HG03571 (cell line): ENCODE measurements around the gene PAGR1.

ENCODE experiments used
- ATAC-seq: cut with Tn5 transposase; IDR thresholded peaks from one replicate; pipeline ENCODE4 v1.9.1; 2021; ENCODE audit not compliant: unreplicated experiment

The PAGR1 gene

GRCh38 chr16:29834079-29834478 is 18.1 kb downstream of the PAGR1 start:
- no peak for ATAC-seq

DNA sequence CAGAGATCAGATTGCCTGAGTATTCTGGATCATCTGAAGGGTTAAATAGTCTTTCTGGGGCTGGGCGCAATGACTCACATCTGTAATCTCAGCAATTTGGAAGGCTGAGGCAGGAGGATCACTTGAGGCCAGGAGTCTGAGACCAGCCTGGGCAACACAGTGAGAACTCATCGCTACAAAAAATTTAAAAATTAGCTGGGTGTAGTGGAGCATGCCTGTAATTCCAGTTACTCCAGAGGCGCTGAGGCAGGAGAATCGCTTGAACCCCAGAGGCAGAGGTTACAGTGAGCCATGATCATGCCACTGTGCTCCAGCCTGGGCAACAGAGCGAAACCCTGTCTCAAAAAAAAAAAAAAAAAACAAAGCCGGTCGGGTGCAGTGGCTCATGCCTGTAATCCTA is 20.0 kb downstream of the PAGR1 start:
- no peak for ATAC-seq

GRCh38 chr16:29836623-29837022 is 20.7 kb downstream of the PAGR1 start:
- ATAC-seq: no peak

- ATAC-seq: no peak
Measured at GRCh38 chr16:29837841-29838240, 21.9 kb downstream of the PAGR1 start.

- no peak for ATAC-seq
Measured at GRCh38 chr16:29839822-29840221, 23.9 kb downstream of the PAGR1 start.

GRCh38 chr16:29840240-29840639 is 24.3 kb downstream of the PAGR1 start:
- ATAC-seq: no peak

DNA sequence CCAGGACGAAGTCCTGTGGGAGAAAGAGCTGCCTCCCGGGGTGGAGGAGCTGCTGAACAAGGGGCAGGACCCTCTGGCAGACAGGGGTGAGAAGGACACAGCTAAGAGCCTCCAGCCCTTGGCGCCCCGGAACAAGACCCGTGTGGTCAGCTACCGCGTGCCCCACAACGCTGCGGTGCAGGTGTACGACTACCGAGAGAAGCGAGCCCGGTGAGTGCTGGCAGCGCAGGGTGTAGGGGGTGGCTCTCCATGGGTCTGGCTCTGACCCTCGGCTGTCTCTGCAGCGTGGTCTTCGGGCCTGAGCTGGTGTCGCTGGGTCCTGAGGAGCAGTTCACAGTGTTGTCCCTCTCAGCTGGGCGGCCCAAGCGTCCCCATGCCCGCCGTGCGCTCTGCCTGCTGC is 25.7 kb downstream of the PAGR1 start:
- ATAC-seq: no peak

DNA sequence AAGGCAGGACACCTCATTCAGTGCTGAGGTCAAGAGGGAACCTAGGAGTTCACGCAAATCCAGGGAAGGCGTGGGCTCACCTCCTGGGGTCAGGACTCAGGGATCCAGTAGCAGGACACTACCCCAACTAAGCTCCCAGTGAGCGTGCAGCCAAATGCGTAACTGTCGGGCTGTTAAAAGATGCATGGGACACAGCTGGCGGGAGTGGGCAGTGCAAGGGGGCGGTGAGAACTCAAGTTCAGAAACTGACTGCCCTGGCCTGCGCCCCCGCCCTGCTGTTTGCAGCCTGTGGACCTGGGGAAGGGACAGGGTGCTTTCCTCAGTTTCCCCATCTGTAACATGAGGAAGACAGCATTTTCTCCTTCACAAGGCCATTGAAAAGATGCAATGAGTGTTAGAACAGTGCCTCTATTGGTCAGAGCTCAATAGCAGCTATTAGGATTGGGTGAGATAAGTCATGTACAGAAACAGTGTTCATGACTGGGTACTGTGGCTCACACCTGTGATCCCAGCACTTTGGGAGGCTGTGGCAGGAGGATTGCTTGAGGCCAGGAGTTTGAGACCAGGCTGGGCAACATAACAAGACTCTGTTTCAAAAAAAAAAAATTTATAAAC is 26.9 kb downstream of the PAGR1 start:
- ATAC-seq: no peak

GRCh38 chr16:29843931-29844330 is 28.0 kb downstream of the PAGR1 start:
- ATAC-seq: no peak

- no peak for ATAC-seq
Measured at GRCh38 chr16:29844575-29845331, 28.8 kb downstream of the PAGR1 start.

DNA sequence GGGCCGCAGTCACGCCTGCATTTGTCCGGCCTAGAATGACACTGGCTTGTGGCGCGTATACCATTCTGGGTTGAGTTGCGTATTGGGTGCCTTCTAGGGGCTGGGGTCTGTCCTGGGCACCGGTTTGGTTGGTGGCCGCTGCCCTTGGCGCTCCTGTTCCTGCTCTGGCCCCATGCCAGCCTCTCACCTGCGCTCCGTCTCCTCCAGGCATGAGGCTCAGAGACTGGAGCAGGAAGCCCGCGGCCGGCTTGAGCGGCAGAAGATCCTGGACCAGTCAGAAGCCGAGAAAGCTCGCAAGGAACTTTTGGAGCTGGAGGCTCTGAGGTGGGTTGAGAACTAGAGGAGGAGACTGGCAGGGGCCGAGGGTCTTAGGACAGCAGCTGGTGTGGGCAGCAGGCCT is 29.7 kb downstream of the PAGR1 start:
- ATAC-seq: no peak

GRCh38 chr16:29848420-29849297 is 32.7 kb downstream of the PAGR1 start:
- ATAC-seq: no peak

- ATAC-seq: no peak
Measured at GRCh38 chr16:29849505-29849904, 33.6 kb downstream of the PAGR1 start.

GRCh38 chr16:29850998-29851397 is 35.0 kb downstream of the PAGR1 start:
- ATAC-seq: no peak

DNA sequence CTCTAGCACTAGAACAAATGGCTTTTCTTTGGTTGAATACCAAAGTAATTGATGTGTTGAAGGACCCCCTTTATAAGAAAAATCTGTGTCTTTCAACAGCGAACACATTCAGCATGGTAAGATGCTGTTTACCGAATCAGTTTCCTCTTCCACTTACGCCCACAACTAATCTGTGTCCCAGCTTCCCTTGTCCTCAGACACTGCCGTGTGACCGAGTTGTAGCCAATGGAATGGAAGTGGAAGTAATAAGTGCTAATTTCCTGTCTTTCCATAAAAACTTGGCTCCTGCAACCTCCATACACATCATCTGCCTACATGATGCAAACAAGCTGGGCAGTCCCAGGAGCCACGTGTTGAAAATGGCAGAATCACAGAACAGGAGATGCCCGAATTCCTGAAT is 36.7 kb downstream of the PAGR1 start:
- no peak for ATAC-seq

DNA sequence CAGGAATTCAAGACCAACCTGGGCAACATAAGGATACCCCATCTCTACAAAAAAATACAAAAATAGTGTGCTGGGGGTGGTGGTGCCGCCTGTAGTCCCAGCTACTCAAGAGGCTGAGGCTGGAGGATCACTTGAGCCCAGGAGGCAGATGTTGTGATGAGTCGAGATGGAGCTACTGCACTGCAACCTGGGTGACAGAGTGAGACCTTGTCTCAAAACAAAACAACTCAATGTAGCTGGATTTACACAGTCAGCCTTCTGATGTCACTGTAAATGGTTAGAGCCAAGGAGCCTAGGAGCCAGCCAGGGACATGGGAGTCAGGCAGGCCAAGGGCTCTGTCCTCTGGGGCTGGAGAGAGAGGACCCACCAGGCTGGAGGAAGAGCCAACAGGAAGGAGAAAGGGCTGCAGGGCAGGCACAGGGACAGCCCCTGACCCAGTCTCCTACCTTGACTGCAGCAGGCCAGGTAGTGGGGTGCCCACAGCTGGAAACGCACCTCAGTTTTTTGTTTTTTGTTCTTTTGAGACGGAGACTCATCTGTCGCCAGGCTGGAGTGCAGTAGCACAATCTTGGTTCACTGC is 38.7 kb downstream of the PAGR1 start:
- no peak for ATAC-seq

DNA sequence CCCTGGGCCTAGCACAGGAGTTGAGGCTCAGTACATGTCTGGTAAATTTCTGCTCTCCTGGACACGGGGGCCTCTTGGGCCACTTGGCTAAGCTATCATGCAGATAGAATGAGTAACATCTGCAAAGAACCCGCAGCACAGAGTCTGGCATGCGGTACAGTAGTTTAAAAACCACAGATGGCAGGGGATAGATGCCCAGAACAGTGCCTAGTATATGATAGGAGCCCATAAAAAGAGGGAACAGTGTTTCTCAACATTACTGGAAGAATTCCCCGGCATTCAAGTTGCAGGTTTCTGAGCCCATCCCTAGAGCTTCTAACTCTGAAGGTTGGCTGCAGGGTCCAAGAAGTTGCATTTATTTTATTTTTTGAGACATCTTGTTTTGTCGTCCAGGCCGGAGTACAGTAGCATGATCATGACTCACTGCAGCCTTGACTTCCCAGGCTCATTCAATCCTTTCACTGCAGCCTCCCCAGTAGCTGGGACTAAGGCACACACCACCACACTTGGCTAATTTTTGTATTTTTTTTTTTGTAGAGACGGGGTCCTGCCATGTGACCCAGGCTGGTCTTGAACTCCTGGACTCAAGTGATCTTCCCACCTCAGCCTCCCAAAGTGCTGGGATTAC is 41.3 kb downstream of the PAGR1 start:
- no peak for ATAC-seq

DNA sequence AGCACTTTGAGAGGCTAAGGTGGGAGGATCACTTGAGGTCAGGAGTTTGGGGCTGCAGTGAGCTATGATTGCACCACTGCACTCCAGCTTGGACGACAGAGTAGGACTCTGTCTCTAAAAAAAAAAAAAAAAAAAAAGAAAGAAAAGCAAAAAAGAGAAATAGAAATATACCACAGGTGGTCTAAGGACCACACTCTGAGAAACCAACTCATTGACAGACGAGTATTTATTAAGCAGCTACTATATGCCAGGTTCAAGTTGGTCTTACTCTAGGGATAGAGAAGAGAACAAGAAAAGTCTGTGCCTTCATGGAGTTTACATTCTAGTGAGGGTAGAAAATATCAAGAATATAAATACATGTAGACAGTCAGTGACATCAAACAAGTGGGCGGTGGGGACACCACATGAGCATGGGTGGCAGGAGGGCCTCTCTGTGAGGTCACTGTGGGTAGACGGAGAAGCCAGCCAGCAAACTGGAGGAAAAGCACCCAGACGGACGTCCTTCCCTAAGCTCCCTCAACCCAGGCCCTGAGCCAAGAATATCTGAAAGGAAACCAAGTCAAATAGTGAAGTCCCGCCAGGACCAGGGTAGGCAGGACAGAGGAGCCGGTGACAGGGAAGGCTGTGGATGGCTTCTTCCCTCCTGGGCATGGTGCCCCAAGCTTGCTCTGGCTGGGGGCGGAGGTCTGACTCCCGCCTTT is 42.3 kb downstream of the PAGR1 start:
- no peak for ATAC-seq

- ATAC-seq: no peak
Measured at GRCh38 chr16:29858974-29859373, 43.0 kb downstream of the PAGR1 start.

DNA sequence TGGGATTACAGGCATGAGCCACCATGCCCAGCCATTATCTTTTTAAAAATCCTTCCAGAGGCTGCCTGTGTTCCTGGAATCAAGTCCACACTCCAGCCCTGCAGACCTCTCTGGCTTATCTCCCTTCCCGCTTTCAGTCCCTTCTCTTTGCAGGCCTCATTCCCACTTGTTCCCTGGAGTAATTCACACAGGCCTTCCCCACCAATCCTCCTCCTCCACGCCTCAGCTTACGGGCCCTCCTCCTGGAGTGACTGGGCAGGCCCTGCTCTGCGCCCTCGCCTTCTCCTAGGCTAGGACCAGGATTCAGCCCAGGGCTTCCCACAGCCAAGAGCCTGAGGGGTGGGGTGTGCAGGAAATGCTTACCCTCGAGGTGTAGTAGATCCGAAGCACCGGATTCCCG is 44.3 kb downstream of the PAGR1 start:
- no peak for ATAC-seq
